Pancreas (tissue), 10 donors: Measurements from ENCODE around the gene TTC17. TPM values are rescaled to one million over a fixed set of nuclear protein-coding genes. Genes with fewer than 3 reads are reported as not detected.

Experiments used
- ATAC-seq, 4 donors: fragments of 200-7000 bp; cut with Tn5 transposase; one replicate each; pipeline versions ENCODE4 v1.8.0 to v1.9.1; 2020; ENCODE audit warnings: mild to moderate bottlenecking in 4 of 4, moderate library complexity in 4 of 4
- DNase-seq, 6 donors: peaks; one replicate each; pipeline ENCODE4 v3.0.0-alpha.2; 2020
- FAIRE-seq: peaks from 2 replicates; lab custom pipeline; 2012; peaks lifted over from hg19 to GRCh38; lab: Jason Lieb, UNC
- H3K27ac ChIP-seq, 4 donors: fragments of 200-600 bp; sonication (generic); 1 replicate in 3 of 4; 2 replicates in 1 of 4; pipeline versions ENCODE4 v1.5.0 to v1.8.0; 2020
- H3K27me3 ChIP-seq, 4 donors: fragments of 200-600 bp; one replicate each; pipeline ENCODE4 v1.8.0; 2021
- H3K36me3 ChIP-seq, 3 donors: fragments of 200-600 bp; sonication (generic) in 1 of 3; one replicate each; pipeline versions ENCODE4 v1.5.0 to v1.8.0; 2020 to 2021
- H3K4me1 ChIP-seq, 3 donors: fragments of 200-600 bp; one replicate each; pipeline ENCODE4 v1.8.0; 2021
- H3K4me3 ChIP-seq, 4 donors: fragments of 200-600 bp; sonication (generic) in 2 of 4; one replicate each; pipeline versions ENCODE4 v1.5.0 to v1.8.0; 2020 to 2021
- H3K9me3 ChIP-seq, 4 donors: fragments of 200-600 bp; one replicate each; pipeline ENCODE4 v1.8.0; 2021
- WGBS, 2 donors: extraction: QIAGEN DNeasy Blood & Tissue Kit; methylation state at CpG; one replicate each; pipeline ENCODE4 v1.1.7; 2013; 5-methylcytosine and 5-hydroxymethylcytosine counted together
- intact Hi-C, 3 donors: fragments of 100-400 bp; cut with DNase I; formaldehyde crosslinking; loops; one replicate each; pipeline versions ENCODE4 v1.11.1 to v1.14.2; 2022
- polyA plus RNA-seq, 2 donors: library from polyadenylated mRNA; stranded (reverse); fragments of 200-250 nt; gene quantifications; one replicate each; pipeline ENCODE4 v1.2.3, GENCODE V29; 2013
- total RNA-seq, 6 donors: library from RNA; stranded (reverse); fragmentation: NEBNext Ultra II Directional in 4 of 6; extraction: Animal tissue kit (Norgen Biotek cat#: 25700) in 4 of 6; gene quantifications; one replicate each; pipeline versions ENCODE4 v1.2.1 to v1.2.4, GENCODE V29; 2021 to 2023
- TF ChIP-seq, protein P1 (sequence below), 4 donors: fragments of 200-600 bp; sonication (generic) in 3 of 4; IDR thresholded peaks; one replicate each; pipeline versions ENCODE4 v1.5.0 to v1.8.0; 2021; ENCODE audit warnings: antibody characterized with exemption in 4 of 4
- donor health status: healthy with polysubstance abuse.
- donor health status: DM: no; HTN: no; CAD: no; lungs with moderate emphysema.
- donor health status: DM: no; HTN: no; CAD: no.
- donor health status: control.
- donor health status: control.
- donor health status: Bipolar disorder and iron deficiency.
- donor health status: DM: yes; HTN: yes; CAD: no.
- donor health status: DM: no; HTN: no; CAD: no.
- donor health status: DM: no; HTN: no; CAD: no.
- donor health status: DM: yes; HTN: yes; CAD: no.

The TTC17 gene
- total and polyA plus RNA-seq, 8 donors, result 39.9 to 71.1 (median 57.0) TPM

DNA sequence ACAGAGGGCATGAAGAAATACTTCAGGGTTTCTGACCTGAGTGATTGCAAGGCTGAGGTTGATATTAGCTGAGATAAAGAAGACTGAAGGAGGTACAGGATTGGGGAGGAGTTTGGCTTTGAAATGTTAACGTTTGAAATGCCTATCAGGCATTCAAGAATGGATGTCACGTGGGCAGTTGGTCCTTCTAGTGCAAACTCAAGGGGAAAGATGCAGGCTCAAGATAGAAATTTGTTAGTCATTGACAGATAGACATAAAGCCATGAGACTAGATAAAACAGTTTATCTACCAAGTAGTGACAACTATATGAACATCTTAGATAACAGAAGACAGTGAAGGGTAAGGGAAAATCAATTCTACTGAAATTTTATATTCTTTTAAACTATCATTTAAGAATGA, 23.1 kb downstream of the TTC17 start:
- H3K27me3 ChIP-seq, result no peaks in the 10 kb centered on the region
- H3K36me3 ChIP-seq, result no peaks in the 10 kb centered on the region
- TF ChIP-seq, protein P1, sequence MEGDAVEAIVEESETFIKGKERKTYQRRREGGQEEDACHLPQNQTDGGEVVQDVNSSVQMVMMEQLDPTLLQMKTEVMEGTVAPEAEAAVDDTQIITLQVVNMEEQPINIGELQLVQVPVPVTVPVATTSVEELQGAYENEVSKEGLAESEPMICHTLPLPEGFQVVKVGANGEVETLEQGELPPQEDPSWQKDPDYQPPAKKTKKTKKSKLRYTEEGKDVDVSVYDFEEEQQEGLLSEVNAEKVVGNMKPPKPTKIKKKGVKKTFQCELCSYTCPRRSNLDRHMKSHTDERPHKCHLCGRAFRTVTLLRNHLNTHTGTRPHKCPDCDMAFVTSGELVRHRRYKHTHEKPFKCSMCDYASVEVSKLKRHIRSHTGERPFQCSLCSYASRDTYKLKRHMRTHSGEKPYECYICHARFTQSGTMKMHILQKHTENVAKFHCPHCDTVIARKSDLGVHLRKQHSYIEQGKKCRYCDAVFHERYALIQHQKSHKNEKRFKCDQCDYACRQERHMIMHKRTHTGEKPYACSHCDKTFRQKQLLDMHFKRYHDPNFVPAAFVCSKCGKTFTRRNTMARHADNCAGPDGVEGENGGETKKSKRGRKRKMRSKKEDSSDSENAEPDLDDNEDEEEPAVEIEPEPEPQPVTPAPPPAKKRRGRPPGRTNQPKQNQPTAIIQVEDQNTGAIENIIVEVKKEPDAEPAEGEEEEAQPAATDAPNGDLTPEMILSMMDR (IDR thresholded peaks at IDR 0.05), result no peak
- H3K4me3 ChIP-seq, result no peak overlapping the region
- intact Hi-C loops, result no loop called here
- FAIRE-seq (no peak), ATAC-seq (no peak), DNase-seq (no peak)
- 63 to 64% methylated on average over 2 of the region's 2 CpGs for WGBS, 2 donors
- H3K9me3 ChIP-seq, result no peaks in the 10 kb centered on the region
- H3K4me1 ChIP-seq, result peaks cover 3 to 4% (median 3%) of the 10 kb centered on the region in 3 donors
- H3K27ac ChIP-seq, result no peak overlapping the region

DNA sequence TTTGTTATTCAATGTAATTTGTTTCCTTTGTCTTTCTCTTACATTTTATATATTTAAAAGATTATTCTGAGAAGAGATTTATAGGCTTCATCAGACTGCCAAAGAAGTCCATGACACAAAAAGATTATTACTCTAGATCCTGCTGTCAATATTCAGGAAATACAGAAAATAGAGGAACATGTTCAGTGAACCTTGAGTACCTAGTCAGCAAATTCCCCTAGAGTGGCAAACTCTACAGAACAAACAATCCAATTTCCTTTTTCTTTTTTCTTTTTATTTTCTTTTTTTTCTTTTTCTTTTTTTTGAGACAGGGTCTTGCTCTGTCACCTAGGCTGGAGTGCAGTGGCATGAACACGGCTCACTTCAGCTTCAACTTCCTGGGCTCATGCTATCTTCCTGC, 23.9 kb downstream of the TTC17 start:
- H3K27ac ChIP-seq, result no peak overlapping the region
- DNase-seq (no peak), FAIRE-seq (no peak), ATAC-seq (no peak)
- WGBS, 2 donors, result 99 to 100% methylated on average over 1 of the region's 1 CpG
- peaks cover 0 to under 1% (median 0%) of the 10 kb centered on the region in 3 donors for H3K4me1 ChIP-seq
- intact Hi-C loops, result no loop called here
- TF ChIP-seq, protein P1 (IDR thresholded peaks at IDR 0.05), result no peak
- H3K4me3 ChIP-seq, result no peak overlapping the region
- H3K27me3 ChIP-seq, result no peaks in the 10 kb centered on the region
- H3K36me3 ChIP-seq, result no peaks in the 10 kb centered on the region
- no peaks in the 10 kb centered on the region for H3K9me3 ChIP-seq

DNA sequence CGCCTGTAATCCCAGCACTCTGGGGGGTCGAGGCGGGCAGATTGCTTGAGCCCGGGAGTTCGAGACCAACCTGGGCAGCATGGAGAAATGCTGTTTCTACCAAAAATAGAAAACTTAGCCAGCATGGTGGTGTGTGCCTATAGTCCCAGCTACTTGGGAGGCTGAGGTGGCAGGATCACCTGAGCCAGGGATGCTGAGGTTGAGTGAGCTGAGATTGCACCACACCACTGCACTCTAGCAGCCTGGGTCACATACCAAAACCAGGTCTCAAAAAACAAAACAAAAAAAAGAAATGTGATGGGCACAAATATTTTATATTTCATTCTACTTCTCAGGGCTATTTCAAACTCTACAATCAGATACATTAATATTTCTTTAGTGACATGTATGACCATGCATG, 25.7 kb downstream of the TTC17 start:
- Histone ChIP-seq H3K4me1 (no peaks in the 10 kb centered on the region), H3K27me3 (no peaks in the 10 kb centered on the region), H3K9me3 (no peaks in the 10 kb centered on the region), H3K27ac (no peak overlapping the region), H3K4me3 (no peak overlapping the region), H3K36me3 (peaks cover 0 to under 1% (median 0%) of the 10 kb centered on the region in 3 donors)
- intact Hi-C loops, result no loop called here
- no peak for DNase-seq
- TF ChIP-seq, protein P1 (IDR thresholded peaks at IDR 0.05), result no peak
- FAIRE-seq, result no peak
- 95 to 98% methylated on average over 5 of the region's 5 CpGs for WGBS, 2 donors
- no peak for ATAC-seq

DNA sequence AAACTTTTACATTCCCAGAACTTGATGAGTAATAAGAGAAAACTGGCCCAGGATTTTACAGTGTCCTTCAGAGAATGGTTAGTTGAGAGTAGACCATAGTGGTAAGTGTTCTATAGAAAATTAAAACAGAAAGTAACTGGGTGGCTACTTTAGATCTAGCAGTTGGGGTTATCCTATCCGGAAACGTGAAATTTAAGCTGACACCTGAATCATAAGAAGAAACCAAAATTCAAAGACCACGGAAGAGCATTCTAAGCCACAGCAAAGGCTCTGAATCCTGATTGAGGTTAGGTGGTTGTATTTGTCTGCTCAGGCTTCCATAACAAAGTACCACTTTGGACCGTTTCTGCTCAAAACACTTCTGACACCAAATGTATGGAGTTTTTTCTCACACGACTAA, 34.0 kb downstream of the TTC17 start:
- FAIRE-seq (no peak), ATAC-seq (no peak), DNase-seq (no peak)
- H3K4me3 ChIP-seq, result no peak overlapping the region
- TF ChIP-seq, protein P1 (IDR thresholded peaks at IDR 0.05), result no peak
- H3K27ac ChIP-seq, result no peak overlapping the region
- intact Hi-C loops, result no loop called here
- peaks cover 0 to 27% (median 0%) of the 10 kb centered on the region in 3 donors for H3K36me3 ChIP-seq
- H3K9me3 ChIP-seq, result no peaks in the 10 kb centered on the region
- 92 to 97% methylated on average over 5 of the region's 5 CpGs for WGBS, 2 donors
- no peaks in the 10 kb centered on the region for H3K27me3 ChIP-seq
- no peaks in the 10 kb centered on the region for H3K4me1 ChIP-seq

DNA sequence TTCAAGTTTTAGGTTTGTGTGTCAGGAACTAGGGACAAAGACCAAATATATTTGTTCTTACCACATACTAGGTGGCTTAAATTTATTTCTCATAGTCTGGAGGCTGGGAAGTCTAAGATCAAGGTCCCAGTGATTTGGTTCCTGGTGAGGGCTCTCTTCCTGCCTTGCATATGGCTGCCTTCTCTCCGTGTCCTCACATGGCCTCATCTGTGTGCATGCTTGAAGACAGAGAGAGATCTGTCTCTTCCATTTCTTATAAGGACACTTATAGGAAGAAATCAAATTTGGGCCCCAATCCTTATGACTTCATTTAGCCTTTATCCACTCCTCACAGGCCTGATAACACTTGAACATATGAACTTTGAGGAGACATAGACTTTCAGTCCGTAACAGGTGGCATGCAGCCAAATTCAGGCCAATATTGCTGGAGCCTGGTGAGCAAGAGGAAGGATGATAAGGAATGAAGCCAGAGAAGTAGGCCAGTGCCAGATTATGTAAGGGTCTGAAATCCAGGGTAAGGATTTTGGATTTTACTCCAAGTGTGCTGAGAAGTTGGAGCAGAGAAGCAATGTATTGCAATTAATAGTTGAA, 35.1 kb downstream of the TTC17 start:
- H3K4me1 ChIP-seq, result no peaks in the 10 kb centered on the region
- H3K9me3 ChIP-seq, result no peaks in the 10 kb centered on the region
- FAIRE-seq (no peak), DNase-seq (peak in 5 of 6 donors; percentile 34 to 70 (median 55)), ATAC-seq (peak; percentile 63 to 76 (median 70))
- H3K36me3 ChIP-seq, result peaks cover 0 to 27% (median 0%) of the 10 kb centered on the region in 3 donors
- no peak overlapping the region for H3K27ac ChIP-seq
- no peak overlapping the region for H3K4me3 ChIP-seq
- TF ChIP-seq, protein P1 (IDR thresholded peaks at IDR 0.05), result no peak
- intact Hi-C loops, result no loop called here
- WGBS, 2 donors, result 47 to 56% methylated on average over 2 of the region's 2 CpGs
- no peaks in the 10 kb centered on the region for H3K27me3 ChIP-seq
